A549 (cell line): Measurements from ENCODE around the gene PLSCR5. TPM values are rescaled to one million over a fixed set of nuclear protein-coding genes. Genes with fewer than 3 reads are reported as not detected.

Experiments used
- ATAC-seq, 2 experiments: fragments of 200-7000 bp in 1 of 2; fragments of >200 bp in 1 of 2; cut with Nextera tagmentation in 1 of 2; cut with Tn5 transposase in 1 of 2; 3 replicates each; pipeline versions ENCODE4 v1.8.0 to v1.9.1; 2018 to 2020; ENCODE audit warnings: mild to moderate bottlenecking in 1 of 2, moderate library complexity in 1 of 2
- CTCF ChIA-PET: fragments of 300-600 bp; sonication (Branson Sonifier 250); formaldehyde crosslinking; extraction: SDS; loops from one replicate; lab custom pipeline; 2021; ENCODE audit warnings: antibody characterized with exemption, inconsistent platforms; lab: Yijun Ruan, JAX
- POLR2A ChIA-PET: fragments of 350-600 bp; formaldehyde crosslinking; extraction: SDS; loops from one replicate; lab custom pipeline; 2021; ENCODE audit warnings: antibody characterized with exemption, inconsistent platforms; lab: Yijun Ruan, JAX
- DNase-seq, 2 experiments: peaks; one replicate each; pipeline versions ENCODE4 v3.0.0 to v3.0.0-alpha.2; 2011 to 2016; ENCODE audit warnings: low read depth in 1 of 2, low spot score in 1 of 2
- FAIRE-seq: peaks from 2 replicates; lab custom pipeline; 2011; peaks lifted over from hg19 to GRCh38; lab: Jason Lieb, UNC
- H3K27ac ChIP-seq, 2 experiments: fragments of >200 bp; sonication (Bioruptor Twin); formaldehyde crosslinking; 3 replicates each; pipeline ENCODE4 v1.5.1; 2016 to 2017
- H3K4me1 ChIP-seq: fragments of >200 bp; sonication (Bioruptor Twin); formaldehyde crosslinking; 3 replicates; pipeline ENCODE4 v1.6.1; 2016
- H3K4me2 ChIP-seq: fragments of >200 bp; sonication (Bioruptor Twin); formaldehyde crosslinking; 3 replicates; pipeline ENCODE4 v1.6.1; 2016
- H3K4me3 ChIP-seq: fragments of >200 bp; sonication (Bioruptor Twin); formaldehyde crosslinking; 3 replicates; pipeline ENCODE4 v1.5.1; 2016
- H3K9me3 ChIP-seq: fragments of >200 bp; sonication (Bioruptor Twin); formaldehyde crosslinking; 3 replicates; pipeline ENCODE4 v1.6.1; 2016
- ATOH8 ChIP-seq: fragments of 250-450 bp; sonication (Bioruptor Pico); IDR thresholded peaks from 2 replicates; pipeline ENCODE4 v1.5.0; 2020; ENCODE audit warnings: low read depth, mild to moderate bottlenecking, moderate library complexity
- BHLHE40 ChIP-seq: IDR thresholded peaks from 2 replicates; pipeline ENCODE4 v1.6.1; 2012; ENCODE audit warnings: low read depth, low read length, inconsistent platforms
- CBX8 ChIP-seq: fragments of 200-600 bp; sonication (generic); IDR thresholded peaks from 2 replicates; pipeline ENCODE4 v1.6.1; 2016
- CHD2 ChIP-seq: fragments of 150-350 bp; IDR thresholded peaks from 2 replicates; pipeline ENCODE4 v1.6.1; 2014; ENCODE audit warnings: low read length; ENCODE audit not compliant: partially characterized antibody
- EP300 ChIP-seq, 2 experiments: fragments of >200 bp; sonication (Bioruptor Twin); formaldehyde crosslinking; IDR thresholded peaks; 2 replicates in 1 of 2; 3 replicates in 1 of 2; pipeline ENCODE4 v1.6.1; 2016 to 2017
- FOSB ChIP-seq: fragments of 250-450 bp; sonication (Bioruptor Pico); IDR thresholded peaks from 2 replicates; pipeline ENCODE4 v1.5.0; 2020; ENCODE audit warnings: mild to moderate bottlenecking, moderate library complexity
- GATA3 ChIP-seq: IDR thresholded peaks from 2 replicates; pipeline ENCODE4 v1.6.1; 2012; ENCODE audit warnings: borderline replicate concordance
- HDAC2 ChIP-seq: fragments of 200-600 bp; sonication (generic); IDR thresholded peaks from 2 replicates; pipeline ENCODE4 v1.6.1; 2016
- HMGXB4 ChIP-seq: fragments of 250-450 bp; sonication (Bioruptor Pico); IDR thresholded peaks from 2 replicates; pipeline ENCODE4 v1.5.0; 2021; ENCODE audit warnings: mild to moderate bottlenecking, moderate library complexity, borderline replicate concordance
- JUNB ChIP-seq: fragments of >200 bp; sonication (Bioruptor Twin); formaldehyde crosslinking; IDR thresholded peaks from 2 replicates; pipeline ENCODE4 v1.6.1; 2016
- KDM1A ChIP-seq: fragments of 200-600 bp; sonication (generic); IDR thresholded peaks from 2 replicates; pipeline ENCODE4 v1.6.1; 2016; ENCODE audit warnings: low read depth, mild to moderate bottlenecking
- KDM5A ChIP-seq: fragments of 200-600 bp; sonication (generic); IDR thresholded peaks from 2 replicates; pipeline ENCODE4 v1.6.1; 2016; ENCODE audit warnings: antibody characterized with exemption, mild to moderate bottlenecking
- MAFK ChIP-seq: fragments of 450-650 bp; IDR thresholded peaks from 2 replicates; pipeline ENCODE4 v1.6.1; 2014; ENCODE audit not compliant: partially characterized antibody
- MYC ChIP-seq: IDR thresholded peaks from 2 replicates; pipeline ENCODE4 v1.6.1; 2012; ENCODE audit warnings: mild to moderate bottlenecking, inconsistent platforms, low read length, improper control_type of control experiment, borderline replicate concordance
- REST ChIP-seq: fragments of 200-600 bp; sonication (generic); IDR thresholded peaks from 2 replicates; pipeline ENCODE4 v1.6.1; 2016; ENCODE audit warnings: antibody characterized with exemption, mild to moderate bottlenecking, moderate library complexity
- RFX5 ChIP-seq: fragments of 450-650 bp; IDR thresholded peaks from 2 replicates; pipeline ENCODE4 v1.7.1; 2014; ENCODE audit warnings: antibody characterized with exemption, mild to moderate bottlenecking, moderate library complexity
- SREBF2 ChIP-seq: fragments of 450-650 bp; IDR thresholded peaks from 2 replicates; pipeline ENCODE4 v1.6.1; 2014; ENCODE audit warnings: mild to moderate bottlenecking, moderate library complexity
- TP53 ChIP-seq: fragments of 250-450 bp; sonication (Bioruptor Pico); IDR thresholded peaks from 2 replicates; pipeline ENCODE4 v1.5.0; 2021; ENCODE audit warnings: mild to moderate bottlenecking, moderate library complexity
- USF2 ChIP-seq: fragments of 450-650 bp; IDR thresholded peaks from 2 replicates; pipeline ENCODE4 v1.6.1; 2014; ENCODE audit warnings: antibody characterized with exemption
- ZNF302 ChIP-seq: fragments of 250-450 bp; sonication (Bioruptor Pico); IDR thresholded peaks from 2 replicates; pipeline ENCODE4 v1.9.0; 2021; ENCODE audit warnings: inconsistent platforms, mild to moderate bottlenecking, moderate library complexity
- WGBS: methylation state at CpG from one replicate; pipeline ENCODE4 v1.1.6; 2017; ENCODE audit errors: missing lambda C conversion rate; 5-methylcytosine and 5-hydroxymethylcytosine counted together
- polyA plus RNA-seq, 4 experiments: library from polyadenylated mRNA; depleted of rRNA in 3 of 4; stranded (reverse); fragments of >200 nt; fragmentation: RNase III in 1 of 4; extraction: RNeasy Plus Mini Kit Qiagen cat#74134 plus additional on column Dnase treatment in 1 of 4; gene quantifications; 2 replicates in 3 of 4; 3 replicates in 1 of 4; pipeline ENCODE4 v1.2.3, GENCODE V29; 2011 to 2017
- TF ChIP-seq, protein P1 (sequence below): fragments of >200 bp; sonication (Bioruptor Twin); formaldehyde crosslinking; IDR thresholded peaks from 2 replicates; pipeline ENCODE4 v1.6.1; 2016

The PLSCR5 gene
- polyA plus RNA-seq, 2 of the 4 experiments (the other 2 are of a cell fraction) = not detected

GRCh38 chr3:146575636-146576035, 29.5 kb downstream of the PLSCR5 start:
- ATAC-seq = no peak
- Histone ChIP-seq H3K9me3 (no peaks in the 10 kb centered on the region), H3K27ac (no peak overlapping the region), H3K4me3 (no peak overlapping the region), H3K4me2 (no peak overlapping the region), H3K4me1 (no peaks in the 10 kb centered on the region)
- DNase-seq = no peak
- ChIA-PET CTCF (interaction anchor here (1.2 to 1.8 kb wide), 3 partner anchors 71 to 386 kb away, joined by 3 to 6 read pairs (median 5); no protein-coding TSS in a partner anchor), POLR2A (no interaction called here)
- 79% methylated on average over 2 of the region's 2 CpGs for WGBS
- FAIRE-seq = peak; percentile 7
- TF ChIP-seq FOSB (no peak), KDM5A (no peak), USF2 (no peak), TP53 (CRISPR knock-in tag) (no peak), HMGXB4 (CRISPR knock-in tag) (no peak), CHD2 (no peak), CBX8 (no peak), ZNF302 (no peak), JUNB (no peak), SREBF2 (no peak), MYC (no peak), ATOH8 (no peak), EP300 (IDR thresholded peaks at IDR 0.05) (no peak), HDAC2 (no peak), BHLHE40 (no peak), REST (no peak), KDM1A (no peak), GATA3 (no peak)
- TF ChIP-seq, protein P1, sequence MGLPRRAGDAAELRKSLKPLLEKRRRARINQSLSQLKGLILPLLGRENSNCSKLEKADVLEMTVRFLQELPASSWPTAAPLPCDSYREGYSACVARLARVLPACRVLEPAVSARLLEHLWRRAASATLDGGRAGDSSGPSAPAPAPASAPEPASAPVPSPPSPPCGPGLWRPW = no peak

DNA sequence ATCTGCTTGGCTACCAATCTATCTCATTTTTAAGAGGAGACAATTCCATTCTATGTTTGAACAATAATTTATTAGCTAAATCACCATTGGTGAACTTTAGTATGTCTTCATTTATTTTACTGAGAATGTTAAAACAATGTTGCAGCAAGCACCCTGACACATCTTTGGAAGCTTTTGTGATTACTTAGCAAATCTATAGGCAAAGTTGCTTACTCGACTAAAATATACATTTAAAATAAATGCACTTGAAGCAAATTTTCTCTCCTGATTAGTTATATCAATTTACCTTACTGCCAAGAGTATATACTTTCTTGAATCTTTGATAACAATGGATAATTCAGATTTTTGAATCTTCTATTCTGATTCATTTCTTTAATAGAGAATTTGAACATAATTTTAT, 31.0 kb downstream of the PLSCR5 start:
- H3K4me2 ChIP-seq = no peak overlapping the region
- POLR2A ChIA-PET = no interaction called here
- TF ChIP-seq RFX5 = no peak
- peak; percentile 80 for TF ChIP-seq MAFK
- TF ChIP-seq, all 56 proteins: peak for 1
- no peak for ATAC-seq
- no peaks in the 10 kb centered on the region for H3K9me3 ChIP-seq
- no peak for DNase-seq
- no peaks in the 10 kb centered on the region for H3K4me1 ChIP-seq
- 69% methylated on average over 1 of the region's 1 CpG for WGBS
- H3K4me3 ChIP-seq = no peak overlapping the region
- no peak overlapping the region for H3K27ac ChIP-seq
- FAIRE-seq = no peak
- CTCF ChIA-PET = interaction anchor here (1.7 to 1.8 kb wide), 2 partner anchors 352 to 384 kb away, joined by 6 to 7 read pairs; no protein-coding TSS in a partner anchor
